BE2C (cell line): Measurements from ENCODE around the gene SGCA.

Experiments
- DNase-seq: peaks from one replicate; pipeline ENCODE4 v3.0.0-alpha.2; 2020
- H3K27me3 ChIP-seq: fragments of 250-450 bp; sonication (Bioruptor Pico); 2 replicates; pipeline ENCODE4 v1.5.1; 2020; ENCODE audit warnings: mild to moderate bottlenecking
- H3K36me3 ChIP-seq: fragments of 250-450 bp; sonication (Bioruptor Pico); 2 replicates; pipeline ENCODE4 v1.5.1; 2020; ENCODE audit warnings: mild to moderate bottlenecking
- H3K4me1 ChIP-seq: fragments of 250-450 bp; sonication (Bioruptor Pico); 2 replicates; pipeline ENCODE4 v1.5.1; 2020
- H3K4me3 ChIP-seq: 2 replicates; pipeline ENCODE4 v1.5.1; 2011; ENCODE audit warnings: low read depth, low read length
- H3K9me3 ChIP-seq: fragments of 250-450 bp; sonication (Bioruptor Pico); 2 replicates; pipeline ENCODE4 v1.5.1; 2020
- TF ChIP-seq, protein P1 (sequence below): IDR thresholded peaks from 2 replicates; pipeline ENCODE4 v1.5.1; 2012; ENCODE audit warnings: mild to moderate bottlenecking, low read depth, low read length

Gene SGCA

DNA sequence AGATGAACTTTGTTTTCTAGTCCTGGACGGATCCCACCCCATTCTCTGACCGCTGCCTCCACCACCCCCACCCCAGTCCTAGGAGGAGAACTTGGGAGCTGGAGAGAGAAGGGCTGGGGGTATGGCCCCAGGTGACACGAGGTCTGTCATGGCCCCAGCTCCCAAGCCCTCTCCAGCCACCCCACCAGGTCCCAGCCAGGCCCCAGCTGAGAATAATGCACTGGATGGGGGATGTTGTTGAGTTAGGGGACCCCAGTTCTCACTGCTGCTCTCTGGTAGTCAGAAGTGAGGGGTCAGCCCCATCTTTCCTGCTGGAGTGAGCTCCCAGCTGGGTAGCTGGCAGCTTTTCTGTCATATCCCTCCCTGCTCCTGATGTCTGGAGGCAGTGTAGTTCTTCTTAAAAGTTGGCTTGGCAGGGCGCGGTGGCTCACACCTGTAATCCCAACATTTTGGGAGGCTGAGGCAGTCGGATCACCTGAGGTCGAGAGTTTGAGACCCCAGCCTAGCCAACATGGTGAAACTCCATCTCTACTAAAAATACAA, 40.2 kb downstream of the SGCA start:
- Histone ChIP-seq H3K36me3 (no peaks in the 10 kb centered on the region), H3K9me3 (no peaks in the 10 kb centered on the region), H3K4me1 (peaks cover 37% of the 10 kb centered on the region), H3K27me3 (peaks cover 7% of the 10 kb centered on the region), H3K4me3 (no peak overlapping the region)
- DNase-seq = no peak
- TF ChIP-seq, protein P1, sequence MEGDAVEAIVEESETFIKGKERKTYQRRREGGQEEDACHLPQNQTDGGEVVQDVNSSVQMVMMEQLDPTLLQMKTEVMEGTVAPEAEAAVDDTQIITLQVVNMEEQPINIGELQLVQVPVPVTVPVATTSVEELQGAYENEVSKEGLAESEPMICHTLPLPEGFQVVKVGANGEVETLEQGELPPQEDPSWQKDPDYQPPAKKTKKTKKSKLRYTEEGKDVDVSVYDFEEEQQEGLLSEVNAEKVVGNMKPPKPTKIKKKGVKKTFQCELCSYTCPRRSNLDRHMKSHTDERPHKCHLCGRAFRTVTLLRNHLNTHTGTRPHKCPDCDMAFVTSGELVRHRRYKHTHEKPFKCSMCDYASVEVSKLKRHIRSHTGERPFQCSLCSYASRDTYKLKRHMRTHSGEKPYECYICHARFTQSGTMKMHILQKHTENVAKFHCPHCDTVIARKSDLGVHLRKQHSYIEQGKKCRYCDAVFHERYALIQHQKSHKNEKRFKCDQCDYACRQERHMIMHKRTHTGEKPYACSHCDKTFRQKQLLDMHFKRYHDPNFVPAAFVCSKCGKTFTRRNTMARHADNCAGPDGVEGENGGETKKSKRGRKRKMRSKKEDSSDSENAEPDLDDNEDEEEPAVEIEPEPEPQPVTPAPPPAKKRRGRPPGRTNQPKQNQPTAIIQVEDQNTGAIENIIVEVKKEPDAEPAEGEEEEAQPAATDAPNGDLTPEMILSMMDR = no peak

DNA sequence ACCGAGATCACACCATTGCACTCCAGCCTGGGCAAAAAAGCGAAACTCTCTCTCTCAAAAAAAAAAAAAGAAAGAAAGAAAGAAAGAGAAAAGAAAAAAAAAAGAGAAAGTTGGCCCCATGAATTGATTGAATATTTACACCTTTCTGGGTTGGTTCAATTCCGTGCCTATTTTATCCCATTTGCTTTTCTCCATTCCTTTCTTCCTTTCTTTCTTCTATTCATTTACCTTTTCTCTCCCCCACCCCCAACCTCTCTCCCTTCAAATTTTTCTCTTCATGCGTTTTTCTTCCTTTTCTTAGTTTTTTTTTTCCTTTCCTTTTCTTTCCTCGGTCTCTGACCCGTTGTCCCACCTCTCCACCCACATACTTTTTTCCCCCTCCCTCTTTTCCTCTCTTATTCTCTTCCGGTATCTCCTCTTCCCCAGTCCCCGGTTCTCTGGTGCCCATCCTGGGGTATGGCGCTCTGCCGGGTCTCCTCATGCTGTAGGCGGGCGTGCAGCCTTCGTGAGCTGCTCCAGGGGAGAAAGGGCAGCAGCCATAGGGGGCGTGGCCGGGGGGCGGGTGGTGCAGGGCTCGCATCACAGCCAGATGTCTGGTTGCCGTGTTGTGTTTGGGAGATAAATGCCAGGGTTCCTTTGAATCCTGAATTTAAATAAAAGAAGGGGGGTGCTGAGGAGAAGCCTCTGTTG, 40.9 kb downstream of the SGCA start:
- Histone ChIP-seq H3K4me1 (peaks cover 38% of the 10 kb centered on the region), H3K36me3 (no peaks in the 10 kb centered on the region), H3K27me3 (no peaks in the 10 kb centered on the region; the same call in 1 of the 2 replicates), H3K9me3 (no peaks in the 10 kb centered on the region), H3K4me3 (peak overlapping the region; percentile 31; the same call in 1 of the 2 replicates)
- TF ChIP-seq, protein P1 = no peak
- DNase-seq = peak; percentile 95

DNA sequence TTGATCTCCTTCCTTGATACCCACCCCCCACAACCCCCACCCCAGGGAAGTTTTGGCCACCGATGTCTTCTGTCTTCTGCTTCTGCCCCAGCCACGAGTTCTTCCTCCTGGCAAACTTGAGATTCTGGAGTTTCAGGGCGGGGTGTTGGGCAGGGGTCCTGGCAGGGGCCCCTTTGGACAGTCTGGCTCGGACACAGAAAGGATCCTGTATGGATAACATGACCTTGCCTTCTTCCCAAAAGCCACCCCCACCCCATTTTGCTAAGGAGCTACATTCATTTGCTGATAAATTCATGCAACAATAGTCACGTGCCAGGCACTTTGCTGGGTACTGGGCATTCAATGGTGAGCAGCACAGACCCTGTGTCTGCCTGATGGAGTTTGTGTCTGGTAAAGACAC, 41.5 kb downstream of the SGCA start:
- H3K27me3 ChIP-seq = no peaks in the 10 kb centered on the region

DNA sequence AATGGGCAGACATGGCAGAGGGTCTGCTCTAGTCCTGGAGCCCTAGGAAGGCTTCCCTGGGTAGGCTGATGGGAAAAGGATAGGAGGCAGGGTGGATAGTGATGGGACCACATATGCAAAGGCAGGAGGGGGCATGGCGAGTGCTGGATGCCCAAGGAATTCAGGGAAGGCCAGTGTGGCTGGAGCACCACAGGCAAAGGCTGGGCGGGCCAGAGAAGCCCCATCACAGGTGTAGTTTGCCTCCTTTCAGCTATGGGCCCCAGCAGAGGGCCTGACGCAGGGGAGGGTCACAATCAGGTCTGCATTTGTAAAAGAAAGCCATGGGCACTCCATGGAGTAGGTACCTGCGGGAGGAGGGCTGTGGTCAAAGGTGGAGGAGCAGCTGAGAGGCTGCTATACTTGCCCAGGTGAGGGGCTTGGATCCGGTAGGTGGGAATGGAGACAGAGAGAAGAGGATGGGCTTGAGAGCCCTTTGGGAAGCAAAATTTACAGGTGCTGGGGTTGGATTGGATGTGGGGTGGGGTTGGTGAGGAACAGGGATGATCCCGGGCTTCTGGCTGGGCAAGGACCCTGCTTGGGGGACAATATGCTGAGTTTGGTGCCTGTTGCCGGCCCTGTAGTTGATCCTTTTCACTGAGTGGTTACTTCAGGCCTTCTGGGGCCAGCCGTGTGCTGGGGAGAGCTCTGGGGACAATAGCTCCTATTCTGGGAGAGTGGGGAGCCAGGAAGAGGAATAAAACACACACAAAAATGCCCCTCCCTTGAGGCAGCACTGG, 42.2 kb downstream of the SGCA start:
- TF ChIP-seq, protein P1 = no peak
- H3K36me3 ChIP-seq = no peaks in the 10 kb centered on the region
- peaks cover 38% of the 10 kb centered on the region for H3K4me1 ChIP-seq
- no peak overlapping the region for H3K4me3 ChIP-seq
- no peaks in the 10 kb centered on the region for H3K9me3 ChIP-seq
- no peaks in the 10 kb centered on the region for H3K27me3 ChIP-seq
- DNase-seq = no peak

More for the DNA sequence above, 41.5 kb downstream of the SGCA start:
- no peak for DNase-seq
- TF ChIP-seq, protein P1 = no peak
- no peaks in the 10 kb centered on the region for H3K36me3 ChIP-seq
- H3K4me3 ChIP-seq = peak overlapping the region; percentile 31; the same call in 1 of the 2 replicates
- H3K9me3 ChIP-seq = no peaks in the 10 kb centered on the region
- peaks cover 38% of the 10 kb centered on the region for H3K4me1 ChIP-seq

DNA sequence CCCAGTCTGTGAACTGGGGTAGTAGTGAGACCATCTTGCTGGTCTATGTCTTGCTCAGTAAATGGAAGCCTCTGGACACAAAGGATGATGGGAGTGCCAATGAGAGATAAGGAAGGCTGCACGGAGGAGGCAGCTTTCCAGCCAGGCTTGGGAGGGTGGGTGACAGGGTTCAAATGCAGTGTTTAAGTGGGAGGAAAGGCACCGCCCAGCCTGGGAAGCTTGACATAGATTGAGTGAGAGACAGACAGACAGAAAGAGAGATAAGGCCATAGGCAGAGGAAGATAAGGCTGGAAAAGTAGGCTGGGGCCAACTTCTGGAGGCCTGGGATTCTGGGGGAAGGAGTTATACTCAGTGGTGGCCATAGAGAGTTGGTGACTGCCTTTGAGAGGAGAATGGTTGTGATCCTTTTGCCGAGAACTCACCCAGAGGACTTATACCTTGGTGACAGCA, 42.8 kb downstream of the SGCA start:
- DNase-seq = peak; percentile 51
- Histone ChIP-seq H3K27me3 (no peaks in the 10 kb centered on the region), H3K4me3 (no peak overlapping the region), H3K36me3 (no peaks in the 10 kb centered on the region), H3K9me3 (no peaks in the 10 kb centered on the region), H3K4me1 (peaks cover 38% of the 10 kb centered on the region)
- TF ChIP-seq, protein P1 = no peak
